GM18498 (cell line): ENCODE data around the gene ELFN2.
"Not testable (repeated sequence)": the region's sequence is repeated elsewhere in the genome, so short reads cannot be mapped to it uniquely, and the experiment has no call there.

Experiments
- ATAC-seq: cut with Tn5 transposase; IDR thresholded peaks from one replicate; pipeline ENCODE4 v1.9.1; 2021; ENCODE audit warnings: mild to moderate bottlenecking, moderate library complexity; ENCODE audit not compliant: unreplicated experiment

ELFN2 gene

DNA sequence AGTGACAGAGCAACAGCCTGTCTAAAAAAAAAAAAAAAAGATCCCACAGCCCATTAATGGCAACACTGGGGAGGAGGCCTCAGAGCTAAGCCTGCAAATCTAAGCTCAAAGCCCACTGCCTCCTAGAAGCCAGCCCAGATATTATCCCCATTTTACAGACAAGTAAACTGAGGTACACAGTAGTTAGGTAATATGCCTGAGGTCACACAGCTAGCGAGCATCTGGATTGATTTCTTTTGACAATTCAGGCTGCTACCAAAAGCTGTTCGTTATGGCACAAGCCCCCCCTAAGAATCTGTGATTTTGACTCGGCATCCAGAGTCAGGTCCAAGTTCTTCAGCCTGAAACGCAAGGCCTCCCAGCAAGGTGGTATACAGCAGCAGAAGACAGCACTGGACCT, 13.7 kb downstream of the ELFN2 start:
- no peak for ATAC-seq

DNA sequence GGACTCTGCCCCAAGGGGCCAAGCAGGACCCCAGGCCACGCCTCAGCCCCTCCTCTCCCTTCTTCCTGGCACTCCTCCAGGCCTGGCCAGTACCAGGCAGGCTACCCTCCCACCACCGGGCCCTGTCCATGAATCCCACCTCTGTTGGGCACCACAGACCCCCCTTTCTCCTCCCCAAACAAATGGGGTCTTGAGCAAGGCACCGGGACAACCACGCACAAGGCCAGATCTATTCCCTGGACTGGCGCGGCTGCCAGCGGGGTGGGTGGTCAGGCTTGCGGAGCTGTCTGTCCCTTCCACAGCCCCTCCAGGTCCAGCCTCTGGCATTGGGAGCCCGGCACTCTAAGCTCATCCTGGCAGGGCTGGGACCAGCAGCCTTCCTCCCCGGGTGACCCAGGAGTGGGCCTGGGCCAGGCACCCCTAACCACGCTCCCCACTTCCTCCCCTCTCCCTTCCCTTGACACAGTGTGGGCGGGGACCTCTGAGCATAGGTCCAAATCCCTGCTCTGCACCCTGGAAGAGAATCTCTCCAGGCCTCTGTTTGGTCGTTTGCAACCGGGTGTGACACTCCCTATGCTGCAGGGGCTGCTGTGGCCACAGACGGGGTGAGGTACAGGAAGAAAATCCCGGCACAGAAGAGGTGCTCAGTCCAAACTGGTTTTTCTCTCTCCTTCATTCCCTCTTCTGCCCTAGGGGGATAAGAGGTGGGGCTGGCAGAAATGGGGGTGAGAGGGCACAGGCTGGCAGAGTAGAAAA, 14.6 kb downstream of the ELFN2 start:
- ATAC-seq = no peak

DNA sequence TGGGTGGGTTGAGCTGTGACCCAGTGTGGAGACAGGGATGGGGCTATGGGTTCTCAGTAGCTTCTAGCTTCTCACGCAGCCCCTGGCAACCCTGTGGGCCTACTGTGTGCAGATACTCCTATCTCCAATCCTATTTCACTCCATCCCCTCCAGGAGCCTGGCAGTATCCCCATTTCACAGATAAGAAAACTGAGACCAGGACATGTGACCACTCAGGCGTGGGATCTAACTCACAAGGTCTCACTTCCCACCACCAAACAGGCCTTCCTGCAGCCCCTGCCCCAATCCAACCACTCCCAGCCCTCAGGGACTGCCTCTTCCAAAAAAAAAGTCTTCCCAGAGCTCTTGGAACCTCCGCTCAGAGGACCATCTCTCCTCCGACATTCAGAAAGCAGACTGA, 15.6 kb downstream of the ELFN2 start:
- ATAC-seq = no peak

DNA sequence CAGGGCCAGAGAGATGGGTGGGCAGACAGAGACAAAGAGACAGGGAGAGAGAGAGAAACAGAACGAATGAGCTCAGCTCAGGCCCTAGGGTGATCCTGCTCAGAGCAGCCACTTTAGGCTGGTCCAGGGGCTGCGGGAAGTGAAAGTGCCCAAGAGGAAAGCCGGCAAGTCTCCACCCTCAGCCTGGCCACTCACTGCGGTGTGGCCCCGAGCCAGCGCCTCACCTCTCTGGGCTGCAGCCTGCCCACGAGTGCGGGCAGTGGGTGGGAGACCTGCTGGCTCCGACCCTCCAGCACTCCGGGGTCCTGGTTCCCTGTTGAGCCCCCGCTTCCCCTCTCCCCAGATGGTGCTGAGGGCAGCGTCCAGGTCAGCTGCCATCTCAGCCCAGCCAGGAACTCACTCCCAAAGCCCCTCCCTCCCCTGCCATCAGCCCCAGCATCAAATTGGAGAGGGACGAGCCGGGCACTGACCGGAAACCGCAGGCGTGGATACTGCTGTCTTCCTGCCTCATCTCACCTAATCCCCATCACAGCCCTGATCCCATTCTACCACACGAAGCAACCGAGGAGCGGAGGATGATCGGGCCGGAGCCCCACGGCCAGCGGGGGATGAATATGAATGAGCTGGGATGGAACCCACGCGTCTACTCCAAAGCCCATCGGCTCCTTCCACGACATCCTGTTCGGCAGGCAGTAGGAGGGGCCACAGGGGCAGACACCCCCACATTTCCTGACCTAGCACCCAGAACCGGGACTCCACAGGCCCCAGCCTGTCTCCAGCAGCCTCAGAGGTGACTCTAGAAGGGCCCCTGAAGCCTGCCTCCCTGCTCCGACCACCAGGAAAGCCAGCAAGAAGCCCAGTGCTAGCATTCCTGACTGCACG, 16.9 kb downstream of the ELFN2 start:
- no peak for ATAC-seq

DNA sequence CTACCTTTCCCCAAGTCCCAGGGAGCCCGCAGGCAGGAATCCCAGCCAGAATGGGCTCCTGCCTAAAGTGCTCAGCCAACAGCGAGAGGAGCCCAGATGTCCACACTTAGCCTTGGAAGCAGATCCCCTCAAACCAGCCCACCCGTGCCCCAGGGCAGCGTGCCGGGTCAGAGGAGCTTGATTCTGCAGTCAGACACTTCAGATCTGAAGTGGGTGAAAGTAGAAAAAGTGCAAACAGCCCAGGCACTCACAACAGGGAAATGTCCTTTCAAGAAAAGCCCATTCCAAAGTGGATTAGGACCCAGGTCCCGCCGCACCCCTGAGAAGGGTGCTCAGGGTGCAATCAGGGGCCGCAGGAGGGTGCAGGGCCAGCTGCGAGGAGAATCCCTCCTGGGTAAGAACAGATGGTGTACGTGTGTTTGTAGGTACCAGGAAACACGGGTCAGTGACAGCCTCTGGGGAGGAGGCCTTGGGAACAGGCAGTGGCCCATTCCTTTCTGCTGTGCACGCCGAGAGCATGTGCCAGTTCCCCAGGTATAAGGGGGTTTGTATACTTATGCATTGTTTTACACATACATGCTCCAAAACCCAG, 17.7 kb downstream of the ELFN2 start:
- no peak for ATAC-seq

DNA sequence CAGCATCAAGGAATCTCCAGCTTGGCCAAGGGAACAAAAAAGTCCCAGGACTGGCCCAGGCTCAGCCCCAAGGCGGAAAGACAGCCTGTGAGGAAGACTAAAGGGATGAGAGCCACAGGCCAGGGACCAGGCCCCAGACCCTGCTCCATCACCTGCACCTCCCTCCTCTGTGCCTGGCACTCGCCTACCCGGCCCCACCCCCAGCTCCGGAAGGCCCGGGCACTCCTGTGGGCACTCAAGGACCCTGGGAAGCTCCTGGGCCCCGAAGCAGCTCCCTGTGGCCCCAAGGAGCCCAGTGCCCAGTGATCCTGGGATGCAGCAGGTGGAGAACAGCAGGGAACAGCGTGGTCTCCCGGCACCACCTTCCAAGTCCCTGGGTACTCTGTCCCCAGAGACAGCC, 18.2 kb downstream of the ELFN2 start:
- no peak for ATAC-seq

DNA sequence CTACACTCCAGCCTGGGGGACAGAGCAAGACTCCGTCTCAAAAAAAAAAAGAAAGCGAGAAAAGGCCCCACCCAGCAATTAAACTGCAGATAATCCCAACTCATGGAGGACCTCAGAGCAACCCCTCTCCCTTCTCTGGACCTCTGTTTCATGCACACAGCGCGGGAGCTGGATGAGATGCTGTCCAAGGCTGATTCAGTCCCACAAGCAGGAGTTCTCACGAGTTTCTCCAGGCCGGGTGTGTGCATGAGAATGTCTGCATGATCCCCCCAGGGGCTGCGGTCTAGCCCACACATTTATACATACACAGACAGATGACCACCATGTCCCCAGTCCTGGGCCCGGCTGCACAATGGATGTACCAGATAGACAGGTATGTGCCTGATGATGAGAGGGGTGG, 19.4 kb downstream of the ELFN2 start:
- no peak for ATAC-seq

DNA sequence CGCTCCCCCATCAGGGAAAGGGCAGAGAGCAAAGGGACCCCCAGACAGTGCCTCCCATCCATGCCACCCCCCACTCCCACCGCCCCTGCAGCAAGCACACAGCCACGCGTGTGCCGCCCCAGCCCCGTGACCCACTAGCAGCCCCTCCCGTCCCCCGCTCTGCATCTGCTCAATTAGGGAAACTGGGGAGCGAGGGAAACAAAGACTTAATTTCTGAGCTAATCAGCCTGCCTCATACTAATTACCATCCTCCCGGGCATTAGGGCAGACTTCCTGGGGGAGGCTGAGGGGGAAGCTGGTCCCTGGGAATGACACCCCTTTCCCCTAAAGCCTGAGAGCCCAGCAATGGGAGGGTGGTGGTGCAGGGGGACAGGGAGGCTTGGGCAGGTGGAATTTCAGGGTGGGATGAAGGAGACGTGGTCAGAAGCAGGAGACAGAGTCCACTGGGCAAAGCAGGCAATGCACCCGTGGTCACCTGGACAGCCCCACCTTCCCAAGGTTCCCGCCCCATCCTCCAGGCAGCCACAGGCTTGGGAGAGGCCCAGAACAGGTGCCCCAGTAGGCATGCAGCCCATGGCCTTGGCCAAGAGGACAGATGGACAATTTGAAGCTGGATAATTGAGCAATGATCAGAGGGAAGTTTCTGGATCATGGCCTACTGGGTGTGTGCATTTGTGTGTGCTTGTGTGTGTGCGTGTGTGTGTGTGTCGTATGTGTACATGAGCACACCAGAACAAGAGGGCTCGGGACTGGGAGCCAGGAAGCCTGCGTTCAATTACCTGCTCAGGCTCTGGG, 20.6 kb downstream of the ELFN2 start:
- no peak for ATAC-seq

DNA sequence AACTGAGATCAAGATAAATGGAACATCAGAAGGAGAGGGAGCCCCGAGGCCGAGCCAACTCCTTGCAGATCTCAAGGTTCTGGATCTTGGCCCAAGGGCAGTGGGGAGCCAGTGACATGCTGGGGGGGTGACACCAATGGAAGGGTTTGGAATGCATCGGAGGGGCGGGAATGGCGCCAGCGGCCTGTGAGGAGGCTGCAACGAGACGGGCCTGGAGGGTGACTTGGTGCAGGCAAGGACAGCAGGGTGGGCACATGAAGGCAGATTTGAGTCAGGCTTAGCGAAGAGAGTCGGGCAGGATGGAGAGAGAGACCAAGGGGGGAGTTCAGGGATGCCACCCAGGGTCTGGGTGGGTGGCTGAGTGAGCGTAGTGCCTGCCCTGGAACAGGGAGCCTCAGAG, 23.2 kb downstream of the ELFN2 start:
- no peak for ATAC-seq

DNA sequence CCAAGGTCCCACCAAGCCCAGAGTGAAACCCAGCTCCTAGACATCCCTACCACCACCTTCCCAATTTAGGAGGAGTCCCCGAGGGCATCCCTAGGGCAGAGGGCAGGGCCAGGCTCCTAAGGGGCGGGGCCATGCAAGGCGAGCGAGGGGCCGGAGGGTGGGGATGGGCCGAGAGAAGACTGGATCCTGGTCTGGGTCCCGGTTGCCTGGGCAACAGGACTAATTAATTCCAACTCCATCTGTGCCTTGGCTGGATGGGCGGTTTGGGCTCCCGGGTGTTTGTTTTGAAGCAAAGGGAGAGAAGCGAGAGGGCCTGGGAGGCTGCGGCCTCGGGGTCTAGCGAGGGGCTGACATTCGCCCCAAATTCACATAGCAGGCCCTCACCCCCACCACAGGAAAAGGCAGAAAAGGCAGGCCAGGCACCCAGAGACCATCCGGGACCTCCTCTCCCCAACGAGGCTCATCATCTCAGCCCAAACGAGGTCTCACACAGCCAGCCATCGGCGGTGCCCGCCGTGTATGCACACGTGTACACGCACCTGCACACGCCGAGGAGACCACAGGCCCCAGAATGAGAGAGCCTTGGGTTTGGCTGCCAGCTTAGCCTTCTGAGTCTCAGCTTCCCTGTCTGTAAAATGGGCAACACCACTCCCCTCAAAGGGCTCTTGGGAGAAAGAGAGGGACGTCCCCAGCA, 23.9 kb downstream of the ELFN2 start:
- no peak for ATAC-seq

DNA sequence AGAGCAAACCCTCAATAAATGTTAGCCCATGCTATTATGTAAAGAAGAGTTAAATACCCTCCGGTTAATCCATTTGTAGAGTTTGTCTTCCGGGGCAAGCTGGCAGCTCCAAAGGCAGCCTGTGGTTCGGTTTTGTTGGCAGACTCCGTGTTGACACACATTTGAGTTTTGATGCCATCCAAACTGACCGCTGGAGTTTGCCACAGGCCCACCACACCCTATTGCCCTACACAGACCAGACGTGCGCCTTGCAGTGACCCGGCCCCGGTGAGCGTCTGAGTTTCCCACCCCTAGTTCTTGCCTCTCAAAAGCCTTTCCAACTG, 25.1 kb downstream of the ELFN2 start:
- ATAC-seq = no peak

DNA sequence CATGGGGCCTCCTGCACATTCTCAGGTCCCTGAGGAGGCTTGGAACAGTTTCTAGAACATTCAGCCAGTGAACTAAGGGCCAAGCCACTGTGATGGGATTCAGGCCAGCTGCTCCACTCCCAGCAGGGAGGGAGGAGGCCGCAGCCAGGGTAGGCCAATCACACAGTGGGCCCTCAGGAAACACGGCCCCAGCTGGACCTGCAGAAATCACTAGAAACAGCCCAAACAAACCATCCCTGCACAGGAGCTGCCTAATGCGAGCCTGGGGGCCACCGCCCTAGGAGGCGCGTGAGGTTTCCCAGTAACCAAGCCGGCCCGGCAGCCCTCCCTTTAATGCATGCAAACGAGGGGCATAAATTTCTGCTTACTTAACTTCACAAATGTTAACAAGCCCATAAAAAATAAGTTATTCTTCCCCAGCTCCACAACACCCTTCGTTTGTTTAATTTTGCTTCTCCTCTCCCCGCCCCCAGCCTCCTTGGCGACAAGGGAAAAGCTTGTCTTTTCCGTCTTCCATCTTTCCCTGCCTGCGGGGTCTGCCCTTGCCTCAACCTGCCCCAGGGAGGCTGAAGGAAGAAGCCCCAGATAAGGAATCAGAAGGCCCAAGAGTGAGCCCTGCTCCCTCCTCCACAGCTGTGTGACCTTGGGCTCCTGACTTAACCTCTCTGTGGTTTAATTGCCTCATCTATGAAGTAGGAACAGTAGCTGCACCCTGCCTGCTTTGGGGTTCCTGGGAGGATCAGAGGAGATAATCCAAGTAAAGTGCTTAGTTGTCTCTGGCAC, 25.7 kb downstream of the ELFN2 start:
- ATAC-seq = no peak

DNA sequence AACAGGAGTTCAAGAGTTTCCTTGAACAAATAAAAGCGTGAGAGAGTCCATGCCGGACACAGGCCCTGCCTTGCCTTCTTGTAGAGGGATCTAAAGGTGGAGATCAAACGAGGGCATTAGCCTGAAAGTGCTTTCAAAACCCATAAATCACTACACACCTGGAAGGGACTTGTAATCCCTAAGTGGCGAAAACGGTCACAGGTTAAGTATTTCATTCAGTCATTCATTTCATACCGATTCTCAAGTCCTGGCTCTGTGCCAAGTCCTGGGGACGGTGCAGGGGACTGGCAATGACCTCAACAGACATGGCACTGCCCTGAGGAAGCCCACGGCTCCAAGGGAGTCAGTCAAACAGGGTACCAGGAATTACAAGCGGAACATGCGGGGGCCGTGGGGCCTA, 26.6 kb downstream of the ELFN2 start:
- ATAC-seq = no peak

DNA sequence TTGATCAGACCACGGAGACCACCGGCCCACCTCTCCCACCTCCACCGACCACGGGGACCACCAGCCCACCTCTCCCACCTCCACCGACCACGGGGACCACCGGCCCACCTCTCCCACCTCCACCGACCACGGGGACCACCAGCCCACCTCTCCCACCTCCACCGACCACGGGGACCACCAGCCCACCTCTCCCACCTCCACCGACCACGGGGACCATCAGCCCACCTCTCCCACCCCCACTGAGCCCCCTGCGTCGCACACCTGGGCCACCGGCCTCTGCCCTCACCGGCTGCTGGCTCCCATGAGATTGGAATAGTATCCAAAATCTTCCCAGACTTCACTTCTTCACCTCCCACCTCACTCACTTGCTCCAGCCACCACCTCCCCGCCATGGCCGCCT, 27.8 kb downstream of the ELFN2 start:
- ATAC-seq = not testable (repeated sequence)

DNA sequence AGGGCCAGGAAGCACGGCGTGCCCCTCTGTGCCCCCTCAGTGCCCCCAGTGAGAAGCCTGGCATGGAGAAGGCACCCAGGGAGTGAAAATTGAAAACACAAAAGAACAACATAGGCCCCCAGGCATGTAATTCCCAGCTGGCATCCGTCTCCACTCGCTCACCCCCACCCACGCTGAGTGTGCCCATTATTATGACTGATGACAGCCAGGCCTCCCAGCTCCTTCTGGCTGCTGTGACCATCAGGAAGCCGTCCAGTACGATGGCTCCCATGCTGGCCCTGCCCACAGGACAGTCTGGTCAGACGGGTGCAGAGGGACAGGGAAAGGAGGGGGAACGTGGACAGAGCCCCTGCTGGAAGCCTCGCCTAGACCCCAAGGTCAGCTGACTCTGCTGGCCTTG, 30.1 kb downstream of the ELFN2 start:
- ATAC-seq = no peak

DNA sequence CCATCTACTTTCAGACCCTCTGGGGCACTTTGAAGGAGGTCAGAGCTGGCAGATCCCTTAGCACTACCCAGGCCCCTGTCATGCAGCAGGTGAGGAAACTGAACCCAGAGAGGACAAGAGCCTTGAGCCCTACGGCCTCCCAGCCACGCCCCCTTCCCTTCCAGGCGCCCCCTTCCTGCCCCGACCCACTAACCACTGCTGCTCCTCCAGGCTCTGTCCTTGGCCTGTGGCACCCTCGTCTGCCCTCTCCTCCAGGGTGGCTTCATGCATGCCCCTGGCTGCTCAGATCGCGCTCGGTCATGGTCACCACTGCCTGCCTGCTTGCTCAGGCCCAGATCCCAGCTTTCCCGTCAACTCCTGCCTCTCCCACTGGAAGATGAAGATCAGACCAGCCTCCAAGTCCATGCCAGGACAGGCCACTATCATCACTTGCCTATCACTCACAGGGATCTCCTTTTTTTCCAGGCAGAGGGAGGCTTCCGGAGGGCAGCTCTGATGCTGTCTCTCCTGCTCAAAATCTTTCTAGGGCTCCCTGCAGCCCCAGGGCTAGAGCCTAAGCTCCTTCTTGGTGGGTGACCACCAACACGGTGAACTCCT, 30.7 kb downstream of the ELFN2 start:
- ATAC-seq = no peak

DNA sequence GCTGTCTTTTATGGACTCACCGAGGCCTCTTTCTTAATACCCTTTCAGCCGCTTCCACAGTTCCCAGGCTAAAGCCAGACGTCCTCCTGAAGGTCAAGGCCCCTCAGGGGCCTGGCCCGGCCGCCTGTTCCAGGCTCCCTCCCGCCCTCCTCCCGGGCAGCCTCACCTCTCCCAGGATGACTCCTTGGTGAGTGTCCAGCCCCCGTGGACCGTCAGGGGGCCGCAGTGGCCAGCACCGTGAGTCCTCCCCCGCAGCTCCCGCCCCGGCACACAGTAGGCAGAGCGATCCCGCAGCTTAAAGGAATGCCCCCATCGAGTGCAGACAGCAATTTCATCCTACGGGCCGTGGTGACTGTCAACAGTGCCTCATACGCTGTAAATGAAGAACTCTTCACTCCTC, 32.9 kb downstream of the ELFN2 start:
- no peak for ATAC-seq

DNA sequence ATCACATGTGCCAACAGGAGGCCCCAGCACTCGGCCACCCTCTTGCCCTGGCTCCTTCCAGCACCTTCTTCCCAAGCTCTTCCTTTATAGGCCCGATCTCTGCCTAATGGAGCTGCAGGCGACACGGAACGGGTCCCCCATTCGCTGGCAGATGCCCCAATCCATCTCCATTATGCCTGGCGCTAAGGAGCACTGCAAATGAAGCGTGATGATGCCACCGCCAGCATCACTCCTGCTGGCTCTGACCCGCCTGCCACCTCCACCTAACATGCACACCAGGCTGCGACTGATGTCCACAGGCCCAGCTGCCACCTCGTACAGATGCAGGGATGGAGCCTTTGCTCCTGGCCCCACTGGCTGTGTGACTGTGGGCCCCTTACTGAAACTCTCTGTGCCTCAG, 33.5 kb downstream of the ELFN2 start:
- no peak for ATAC-seq

DNA sequence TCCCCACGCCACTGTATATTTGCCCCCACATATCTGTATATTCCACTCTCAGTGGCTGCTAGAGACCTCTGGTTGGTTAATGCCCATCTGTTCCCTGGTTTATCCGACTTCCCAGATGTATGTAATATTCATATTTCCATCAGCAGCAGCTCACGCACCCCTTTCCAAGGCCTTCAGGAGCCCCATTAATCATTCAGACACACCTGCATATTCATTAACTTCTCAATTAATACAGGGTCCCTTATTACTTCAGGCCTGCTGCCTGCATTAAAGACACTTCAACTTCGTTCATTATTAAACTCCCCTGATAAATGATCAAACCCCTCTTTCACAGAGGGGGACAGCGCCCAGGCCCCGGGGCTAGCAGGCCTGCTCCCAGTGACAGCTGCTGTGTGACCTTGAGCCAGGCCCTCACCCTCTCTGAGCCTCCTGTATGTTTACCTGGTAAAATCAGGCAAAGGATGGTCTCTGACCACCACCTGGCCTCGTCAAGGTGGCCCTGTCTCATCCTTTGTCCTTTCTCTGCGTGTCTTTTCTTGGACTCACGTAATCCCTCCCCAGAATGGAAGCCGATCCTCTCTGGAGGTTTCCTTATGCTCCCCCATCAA, 34.5 kb downstream of the ELFN2 start:
- ATAC-seq = no peak
